CD14-positive monocyte (primary cell): ENCODE measurements around the gene NFIC. TPM values are rescaled to one million over a fixed set of nuclear protein-coding genes. Genes with fewer than 3 reads are reported as not detected.

ENCODE experiments used
- DNase-seq, 3 donors: peaks; one replicate each; pipeline ENCODE4 v3.0.0-alpha.2; 2011 to 2022
- H2AFZ ChIP-seq: 2 replicates; pipeline ENCODE4 v1.6.0; 2012; ENCODE audit warnings: mild to moderate bottlenecking, low read depth, low read length, inconsistent platforms; ENCODE audit not compliant: insufficient read depth, poor library complexity, severe bottlenecking
- H3K27ac ChIP-seq, 2 donors: 1 replicate in 1 of 2; 2 replicates in 1 of 2; pipeline ENCODE4 v1.5.1; 2012 to 2013; ENCODE audit warnings: low read length in 2 of 2, control low read depth in 1 of 2, inconsistent platforms in 1 of 2, low read depth in 1 of 2, mild to moderate bottlenecking in 1 of 2
- H3K27me3 ChIP-seq, 2 donors: one replicate each; pipeline versions ENCODE4 v1.6.0 to v1.6.1; 2011 to 2013; ENCODE audit warnings: low read length in 2 of 2; ENCODE audit not compliant: control insufficient read depth in 2 of 2, insufficient read depth in 2 of 2
- H3K36me3 ChIP-seq, 2 donors: replicated peaks in 1 of 2; 1 replicate in 1 of 2; 2 replicates in 1 of 2; pipeline versions ENCODE4 v1.5.1 to v1.6.1; 2012 to 2013; ENCODE audit warnings: low read length in 2 of 2, control low read depth in 1 of 2, inconsistent platforms in 1 of 2, mild to moderate bottlenecking in 1 of 2; ENCODE audit not compliant: insufficient read depth in 2 of 2, control insufficient read depth in 1 of 2
- H3K4me1 ChIP-seq, 2 donors: 1 replicate in 1 of 2; 2 replicates in 1 of 2; pipeline versions ENCODE4 v1.5.1 to v1.6.1; 2012 to 2013; ENCODE audit warnings: low read length in 2 of 2, control low read depth in 1 of 2, inconsistent platforms in 1 of 2, mild to moderate bottlenecking in 1 of 2, moderate library complexity in 1 of 2; ENCODE audit not compliant: insufficient read depth in 2 of 2, control insufficient read depth in 1 of 2
- H3K4me2 ChIP-seq: replicated peaks from 2 replicates; pipeline ENCODE3; 2012; ENCODE audit warnings: low read length, moderate library complexity, mild to moderate bottlenecking; ENCODE audit not compliant: poor library complexity, severe bottlenecking; ENCODE audit errors: extremely low read depth
- H3K4me3 ChIP-seq, 3 experiments: fragments of 200-600 bp in 1 of 3; sonication (generic) in 1 of 3; replicated peaks in 1 of 3; 1 replicate in 2 of 3; 2 replicates in 1 of 3; pipeline ENCODE4 v1.5.1; 2011 to 2013; ENCODE audit warnings: low read length in 3 of 3, mild to moderate bottlenecking in 3 of 3, control low read depth in 2 of 3, low read depth in 2 of 3, inconsistent platforms in 1 of 3, moderate library complexity in 1 of 3
- H3K79me2 ChIP-seq: 2 replicates; pipeline ENCODE4 v1.6.0; 2012; ENCODE audit warnings: mild to moderate bottlenecking, control low read depth, inconsistent platforms, low read length, moderate library complexity; ENCODE audit not compliant: insufficient read depth
- H3K9ac ChIP-seq: 2 replicates; pipeline ENCODE4 v1.6.0; 2017; ENCODE audit warnings: low read length, mild to moderate bottlenecking; ENCODE audit not compliant: insufficient read depth, poor library complexity, severe bottlenecking
- H3K9me3 ChIP-seq, 2 donors: replicated peaks in 1 of 2; 1 replicate in 1 of 2; 2 replicates in 1 of 2; pipeline versions ENCODE4 v1.5.1 to v1.6.1; 2012 to 2013; ENCODE audit warnings: low read length in 2 of 2, control low read depth in 1 of 2; ENCODE audit not compliant: control insufficient read depth in 1 of 2, insufficient read depth in 1 of 2
- H4K20me1 ChIP-seq: 2 replicates; pipeline ENCODE4 v1.6.0; 2012; ENCODE audit warnings: mild to moderate bottlenecking, low read length, control low read depth, moderate library complexity; ENCODE audit not compliant: insufficient read depth
- H3K27ac Mint-ChIP-seq, 7 donors: one replicate each; pipeline ENCODE4 v1.8.0; 2020; ENCODE audit warnings: mild to moderate bottlenecking in 7 of 7, mixed read lengths in 7 of 7, moderate library complexity in 6 of 7, inconsistent platforms in 2 of 7
- H3K27me3 Mint-ChIP-seq, 3 donors: one replicate each; pipeline ENCODE4 v1.8.0; 2021 to 2022; ENCODE audit warnings: low read depth in 3 of 3, mild to moderate bottlenecking in 3 of 3, mixed read lengths in 3 of 3, moderate library complexity in 3 of 3, inconsistent platforms in 1 of 3
- H3K36me3 Mint-ChIP-seq, 2 donors: one replicate each; pipeline ENCODE4 v1.8.0; 2020; ENCODE audit warnings: mixed read lengths in 2 of 2, inconsistent platforms in 1 of 2, mild to moderate bottlenecking in 1 of 2
- H3K4me1 Mint-ChIP-seq: one replicate; pipeline ENCODE4 v1.8.0; 2020; ENCODE audit warnings: mild to moderate bottlenecking, mixed read lengths
- H3K4me3 Mint-ChIP-seq, 2 donors: one replicate each; pipeline ENCODE4 v1.8.0; 2020; ENCODE audit warnings: mild to moderate bottlenecking in 2 of 2, mixed read lengths in 2 of 2, moderate library complexity in 1 of 2
- H3K9me3 Mint-ChIP-seq, 7 donors: one replicate each; pipeline ENCODE4 v1.8.0; 2020 to 2022; ENCODE audit warnings: mixed read lengths in 7 of 7, mild to moderate bottlenecking in 6 of 7, moderate library complexity in 6 of 7, inconsistent platforms in 2 of 7
- CTCF ChIP-seq: fragments of 200-600 bp; IDR thresholded peaks from one replicate; pipeline ENCODE4 v1.8.0; 2022; ENCODE audit warnings: antibody characterized with exemption, mild to moderate bottlenecking
- WGBS: methylation state at CpG from one replicate; pipeline ENCODE4 v1.1.5; 2013; ENCODE audit warnings: missing lambda C conversion rate; ENCODE audit not compliant: insufficient coverage; 5-methylcytosine and 5-hydroxymethylcytosine counted together
- intact Hi-C, 2 donors: fragments of 100-400 bp; cut with micrococcal nuclease; formaldehyde crosslinking; loops; one replicate each; pipeline versions ENCODE4 v1.15.0 to v1.15.1; 2023
- polyA plus RNA-seq, 3 donors: library from polyadenylated mRNA; depleted of rRNA in 1 of 3; unstranded in 2 of 3; stranded (reverse) in 1 of 3; fragments of 300-500 nt in 2 of 3; fragments of >200 nt in 1 of 3; fragmentation: Illumina TruSeq in 2 of 3; gene quantifications; 1 replicate in 2 of 3; 2 replicates in 1 of 3; pipeline ENCODE4 v1.2.3, GENCODE V29; 2012 to 2021

Gene NFIC
- polyA plus RNA-seq, 3 donors, result 7.0 to 13.8 (median 11.5) TPM

GRCh38 chr19:3365093-3365835 is 1.1 kb upstream of the NFIC start:
- H3K4me2 ChIP-seq, result peak overlapping the region; percentile 98
- peak overlapping the region; percentile 63 to 97 (median 90) for H3K27ac Mint-ChIP-seq

More at GRCh38 chr19:3365093-3365835, 1.1 kb upstream of the NFIC start:
- peaks cover 95% of the 10 kb centered on the region for H3K79me2 ChIP-seq
- peak overlapping the region; percentile 82 to 94 (median 93) for H3K4me3 ChIP-seq
- Mint-ChIP-seq H3K9me3 (peaks cover 0 to 2% (median 0%) of the 10 kb centered on the region in 7 donors), H3K36me3 (peaks cover 3% of the 10 kb centered on the region in 2 donors), H3K4me1 (peaks cover 51% of the 10 kb centered on the region), H3K4me3 (peak overlapping the region; percentile 85 to 87), H3K27me3 (no peaks in the 10 kb centered on the region)
- no peak for TF ChIP-seq CTCF
- peak overlapping the region; percentile 61 for H2AFZ ChIP-seq
- H3K9me3 ChIP-seq, result no peaks in the 10 kb centered on the region
- intact Hi-C loops, result no loop called here
- no peaks in the 10 kb centered on the region for H3K36me3 ChIP-seq
- no peaks in the 10 kb centered on the region for H3K27me3 ChIP-seq
- H3K4me1 ChIP-seq, result peaks cover 45 to 63% of the 10 kb centered on the region in 2 donors
- peaks cover 45% of the 10 kb centered on the region for H4K20me1 ChIP-seq
- DNase-seq, result no peak
- WGBS, result 42% methylated on average over 9 of the region's 9 CpGs
- peak overlapping the region; percentile 77 for H3K9ac ChIP-seq
- H3K27ac ChIP-seq, result peak overlapping the region; percentile 78 to 79
